GM12878 (cell line): ENCODE data around the gene NDRG4. TPM values are rescaled to one million over a fixed set of nuclear protein-coding genes. Genes with fewer than 3 reads are reported as not detected.
"Not testable (repeated sequence)": the region's sequence is repeated elsewhere in the genome, so short reads cannot be mapped to it uniquely, and the experiment has no call there.

Experiments
- ATAC-seq: fragments of 200-7000 bp; cut with Tn5 transposase; 3 replicates; pipeline ENCODE4 v1.9.1; 2020; ENCODE audit warnings: mild to moderate bottlenecking, moderate library complexity
- BruUV-seq: library from RNA; stranded (reverse); fragments of 400-500 nt; replicated peaks from 2 replicates; lab custom pipeline; 2021; lab: Mats Ljungman, UMichigan
- CTCF ChIA-PET: fragments of 300-600 bp; sonication (Branson Sonifier 250); formaldehyde crosslinking; extraction: SDS; loops from one replicate; lab custom pipeline; 2021; ENCODE audit warnings: inconsistent platforms; lab: Yijun Ruan, JAX
- POLR2A ChIA-PET: fragments of 350-600 bp; formaldehyde crosslinking; extraction: SDS; loops from one replicate; lab custom pipeline; 2021; ENCODE audit warnings: inconsistent platforms; lab: Charles Lee
- RAD21 ChIA-PET: fragments of 300-600 bp; sonication (Branson Sonifier 250); formaldehyde crosslinking; loops from one replicate; lab custom pipeline; 2023; ENCODE audit warnings: antibody characterized with exemption; ENCODE audit not compliant: unreplicated experiment; lab: Charles Lee
- SMC1A ChIA-PET: fragments of 300-600 bp; sonication (Branson Sonifier 250); formaldehyde crosslinking; loops from one replicate; lab custom pipeline; 2023; ENCODE audit not compliant: unreplicated experiment, uncharacterized antibody; lab: Charles Lee
- DNase-seq: peaks from one replicate; pipeline ENCODE4 v3.0.0-alpha.2; 2011; ENCODE audit warnings: low read depth, low spot score
- FAIRE-seq: peaks from 3 replicates; lab custom pipeline; 2011; peaks lifted over from hg19 to GRCh38; lab: Jason Lieb, UNC
- H2AFZ ChIP-seq: 2 replicates; pipeline ENCODE4 v1.6.0; 2011; ENCODE audit warnings: low read depth, low read length, control low read depth; ENCODE audit not compliant: control insufficient read depth
- H3K27ac ChIP-seq: 2 replicates; pipeline ENCODE4 v1.5.1; 2011; ENCODE audit warnings: control low read depth; ENCODE audit not compliant: control insufficient read depth, insufficient read depth
- H3K27me3 ChIP-seq, 2 experiments: replicated peaks in 1 of 2; 2 replicates each; pipeline versions ENCODE4 v1.6.0 to v1.6.1; 2011; ENCODE audit warnings: low read length in 1 of 2; ENCODE audit not compliant: control insufficient read depth in 2 of 2, insufficient read depth in 2 of 2
- H3K36me3 ChIP-seq, 2 experiments: 2 replicates each; pipeline ENCODE4 v1.5.1; 2011; ENCODE audit warnings: low read length in 1 of 2; ENCODE audit not compliant: control insufficient read depth in 2 of 2, insufficient read depth in 2 of 2
- H3K4me1 ChIP-seq: 2 replicates; pipeline ENCODE4 v1.6.1; 2011; ENCODE audit warnings: mild to moderate bottlenecking, low read length, moderate library complexity, mixed read lengths; ENCODE audit not compliant: control insufficient read depth, insufficient read depth
- H3K4me2 ChIP-seq: 2 replicates; pipeline ENCODE4 v1.6.0; 2011; ENCODE audit warnings: control low read depth; ENCODE audit not compliant: control insufficient read depth, insufficient read depth
- H3K4me3 ChIP-seq: fragments of 200-600 bp; sonication (generic); 2 replicates; pipeline ENCODE4 v1.5.1; 2016
- H3K79me2 ChIP-seq: 2 replicates; pipeline ENCODE4 v1.6.0; 2011; ENCODE audit warnings: low read length; ENCODE audit not compliant: control insufficient read depth, insufficient read depth
- H3K9ac ChIP-seq: 2 replicates; pipeline ENCODE4 v1.8.0; 2011; ENCODE audit warnings: low read length, control low read depth, mixed read lengths; ENCODE audit not compliant: control insufficient read depth, insufficient read depth
- H3K9me3 ChIP-seq: replicated peaks from 3 replicates; pipeline ENCODE4 v1.5.1; 2011; ENCODE audit warnings: mild to moderate bottlenecking, low read length; ENCODE audit not compliant: control insufficient read depth, insufficient read depth
- H4K20me1 ChIP-seq: 2 replicates; pipeline ENCODE4 v1.6.0; 2011; ENCODE audit not compliant: control insufficient read depth, insufficient read depth
- ASH2L ChIP-seq: fragments of 300-600, 200-600 bp; sonication (generic); IDR thresholded peaks from 2 replicates; pipeline ENCODE4 v1.6.1; 2017; ENCODE audit warnings: low read depth, mild to moderate bottlenecking, borderline replicate concordance
- HDAC6 ChIP-seq: fragments of 200-600 bp; sonication (generic); IDR thresholded peaks from one replicate; pipeline ENCODE4 v1.8.0; 2017; ENCODE audit warnings: antibody characterized with exemption; ENCODE audit not compliant: unreplicated experiment
- PML ChIP-seq: IDR thresholded peaks from 2 replicates; pipeline ENCODE4 v1.6.1; 2012; ENCODE audit warnings: low read length, inconsistent platforms
- TBL1XR1 ChIP-seq: IDR thresholded peaks from 2 replicates; pipeline ENCODE4 v1.6.1; 2012; ENCODE audit warnings: low read depth, low read length, improper control_type of control experiment
- TCF12 ChIP-seq: IDR thresholded peaks from 2 replicates; pipeline ENCODE4 v1.6.1; 2011; ENCODE audit warnings: low read depth, mild to moderate bottlenecking, low read length
- WRNIP1 ChIP-seq: IDR thresholded peaks from 2 replicates; pipeline ENCODE4 v1.6.1; 2011; ENCODE audit warnings: low read depth, low read length, improper control_type of control experiment, borderline replicate concordance
- ZNF274 ChIP-seq: IDR thresholded peaks from one replicate; pipeline ENCODE4 v1.8.0; 2011; ENCODE audit not compliant: insufficient read length, insufficient read depth
- ZNF687 ChIP-seq: fragments of 450-650 bp; IDR thresholded peaks from 2 replicates; pipeline ENCODE4 v1.6.1; 2017; ENCODE audit warnings: mild to moderate bottlenecking, moderate library complexity
- WGBS: methylation state at CpG from one replicate; pipeline ENCODE4 v1.1.6; 2016; ENCODE audit warnings: low lambda C conversion rate; ENCODE audit not compliant: insufficient replicate concordance, insufficient coverage; ENCODE audit errors: missing lambda C conversion rate; 5-methylcytosine and 5-hydroxymethylcytosine counted together
- in situ Hi-C: fragments of 300-500 bp; cut with MboI; formaldehyde crosslinking; loops from 9 replicates; pipeline ENCODE4 v1.14.3; 2018; ENCODE audit warnings: mixed read lengths
- intact Hi-C: fragments of 100-400 bp; cut with micrococcal nuclease; formaldehyde crosslinking; loops from one replicate; pipeline ENCODE4 v1.14.2; 2022; ENCODE audit not compliant: unreplicated experiment
- polyA plus RNA-seq, 11 experiments: library from polyadenylated mRNA; depleted of rRNA in 4 of 11; unstranded in 6 of 11; stranded (reverse) in 5 of 11; fragments of >200 nt; fragmentation: Nextera tagmentation in 4 of 11; fragmentation: Illumina TruSeq in 1 of 11; extraction: Ambion mirVana in 4 of 11; extraction: Trizol in 1 of 11; gene quantifications; 1 replicate in 1 of 11; 2 replicates in 10 of 11; pipeline versions ENCODE4 v1.2.1 to v1.2.3, GENCODE V29; 2011 to 2016; ENCODE audit warnings: inconsistent platforms in 2 of 11, missing spikeins in 2 of 11, low read depth in 1 of 11
- total RNA-seq, 4 experiments: library from RNA; depleted of rRNA in 3 of 4; stranded (reverse); fragments of >200 nt in 3 of 4; fragmentation: Illumina TruSeq in 1 of 4; extraction: Trizol in 1 of 4; gene quantifications; 2 replicates each; pipeline versions ENCODE4 v1.2.1 to v1.2.3, GENCODE V29; 2013 to 2021
- TF ChIP-seq, protein P1 (sequence below): IDR thresholded peaks from 2 replicates; pipeline ENCODE4 v1.6.1; 2012; ENCODE audit warnings: low read depth, low read length, improper control_type of control experiment

Gene NDRG4
- total and polyA plus RNA-seq, 10 of the 15 experiments (the other 5 are each of a cell fraction or from before 2014, with no cell fraction given): 0.33 to 3.8 (median 2.5) TPM

DNA sequence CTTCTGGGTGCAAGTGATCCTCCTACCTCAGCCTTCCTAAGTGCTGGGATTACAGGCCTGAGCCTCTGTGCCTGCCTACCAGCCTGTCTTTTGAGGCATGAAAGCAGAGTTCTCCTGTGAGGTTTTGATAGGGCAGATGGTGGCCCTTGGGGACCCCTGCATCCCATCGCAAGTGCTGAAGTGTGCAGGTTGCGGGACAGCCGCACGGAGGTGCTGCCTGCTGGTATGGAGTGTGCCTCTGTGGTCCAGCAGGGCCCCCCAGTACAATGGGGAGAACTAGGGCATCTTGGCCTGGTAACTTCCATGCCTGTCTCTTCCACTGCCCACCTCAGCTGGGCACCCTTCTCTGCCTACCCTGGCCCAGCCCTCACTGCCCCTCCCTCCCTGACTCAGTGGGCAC is 9.9 kb upstream of the NDRG4 start:
- H3K4me1 ChIP-seq: peaks cover 2% of the 10 kb centered on the region; the same call in 1 of the 2 replicates
- no TSS peak for BruUV-seq
- FAIRE-seq: no peak

GRCh38 chr16:58490539-58490938 is 9.4 kb upstream of the NDRG4 start:
- H3K4me3 ChIP-seq, H3K36me3 ChIP-seq, H3K9ac ChIP-seq, H3K9me3 ChIP-seq, FAIRE-seq, H4K20me1 ChIP-seq, BruUV-seq, H3K27me3 ChIP-seq, H3K79me2 ChIP-seq, H3K4me1 ChIP-seq, H3K4me2 ChIP-seq, H2AFZ ChIP-seq, ATAC-seq, intact Hi-C loops, H3K27ac ChIP-seq, DNase-seq: not testable (repeated sequence)
- ChIA-PET POLR2A (interaction anchor here (0.6 kb wide), 1 partner anchor 276 kb away, joined by 4 read pairs; no protein-coding TSS in a partner anchor), RAD21 (interaction anchor here (0.6 to 0.7 kb wide), 2 partner anchors 154 to 314 kb away, joined by 3 read pairs; no protein-coding TSS in a partner anchor), CTCF (interaction anchor here (12.5 kb wide), 1 partner anchor 154 kb away, joined by 209 read pairs; no protein-coding TSS in a partner anchor), SMC1A (interaction anchor here (1.3 kb wide), 1 partner anchor 154 kb away, joined by 4 read pairs; no protein-coding TSS in a partner anchor)
- WGBS: 55% methylated on average over 8 of the region's 8 CpGs
- in situ Hi-C loops: loop anchor here (5.0 kb wide), 1 partner anchor 158 kb away; no protein-coding TSS in a partner anchor

More for the DNA sequence above, 9.9 kb upstream of the NDRG4 start:
- Histone ChIP-seq H2AFZ (no peak overlapping the region), H3K79me2 (no peaks in the 10 kb centered on the region), H3K4me2 (no peak overlapping the region), H4K20me1 (no peaks in the 10 kb centered on the region), H3K9me3 (no peaks in the 10 kb centered on the region), H3K27me3 (no peaks in the 10 kb centered on the region; a peak in 1 of 4 replicates), H3K36me3 (no peaks in the 10 kb centered on the region), H3K4me3 (no peak overlapping the region), H3K27ac (no peak overlapping the region), H3K9ac (no peak overlapping the region)
- ChIA-PET RAD21 (interaction anchor here (4.5 kb wide), 1 partner anchor 153 kb away, joined by 91 read pairs; no protein-coding TSS in a partner anchor), POLR2A (no interaction called here), CTCF (interaction anchor here (1.6 to 12.5 kb wide), 2 partner anchors 148 to 154 kb away, joined by 4 to 209 read pairs; no protein-coding TSS in a partner anchor), SMC1A (interaction anchor here (1.3 to 6.1 kb wide), 2 partner anchors 153 kb away, joined by 4 to 84 read pairs; no protein-coding TSS in a partner anchor)
- ATAC-seq: no peak
- no peak for DNase-seq
- TF ChIP-seq, protein P1, sequence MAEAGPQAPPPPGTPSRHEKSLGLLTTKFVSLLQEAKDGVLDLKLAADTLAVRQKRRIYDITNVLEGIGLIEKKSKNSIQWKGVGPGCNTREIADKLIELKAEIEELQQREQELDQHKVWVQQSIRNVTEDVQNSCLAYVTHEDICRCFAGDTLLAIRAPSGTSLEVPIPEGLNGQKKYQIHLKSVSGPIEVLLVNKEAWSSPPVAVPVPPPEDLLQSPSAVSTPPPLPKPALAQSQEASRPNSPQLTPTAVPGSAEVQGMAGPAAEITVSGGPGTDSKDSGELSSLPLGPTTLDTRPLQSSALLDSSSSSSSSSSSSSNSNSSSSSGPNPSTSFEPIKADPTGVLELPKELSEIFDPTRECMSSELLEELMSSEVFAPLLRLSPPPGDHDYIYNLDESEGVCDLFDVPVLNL: no peak
- TF ChIP-seq TCF12 (no peak), ZNF687 (no peak), HDAC6 (no peak), ZNF274 (no peak), TBL1XR1 (no peak), WRNIP1 (no peak), ASH2L (no peak), PML (no peak)
- intact Hi-C loops: no loop called here
- in situ Hi-C loops: loop anchor here (5.0 kb wide), 1 partner anchor 158 kb away; no protein-coding TSS in a partner anchor
- WGBS: 94% methylated on average over 4 of the region's 4 CpGs
